GM19099 (cell line): ENCODE measurements around the gene AP3B1.

Experiments used
- POLR2A ChIP-seq: IDR thresholded peaks from 3 replicates; pipeline ENCODE4 v1.6.1; 2011; ENCODE audit warnings: low read depth; ENCODE audit not compliant: insufficient read length; ENCODE audit errors: extremely low read depth

The AP3B1 gene

GRCh38 chr5:78274540-78275197, 19.8 kb downstream of the AP3B1 start:
- no peak for TF ChIP-seq POLR2A

- TF ChIP-seq POLR2A = no peak
Observed at GRCh38 chr5:78273436-78273835, 21.1 kb downstream of the AP3B1 start.

- TF ChIP-seq POLR2A = no peak
Observed at GRCh38 chr5:78271766-78272165, 22.7 kb downstream of the AP3B1 start.

- TF ChIP-seq POLR2A = no peak
Observed at GRCh38 chr5:78269088-78269703, 25.3 kb downstream of the AP3B1 start.

- no peak for TF ChIP-seq POLR2A
Observed at GRCh38 chr5:78268356-78268755, 26.1 kb downstream of the AP3B1 start.

- no peak for TF ChIP-seq POLR2A
Observed at GRCh38 chr5:78265163-78265562, 29.3 kb downstream of the AP3B1 start.

- TF ChIP-seq POLR2A = no peak
Observed at GRCh38 chr5:78264600-78264999, 29.9 kb downstream of the AP3B1 start.

GRCh38 chr5:78260771-78261170, 33.7 kb downstream of the AP3B1 start:
- no peak for TF ChIP-seq POLR2A

GRCh38 chr5:78253201-78253600, 41.3 kb downstream of the AP3B1 start:
- no peak for TF ChIP-seq POLR2A

GRCh38 chr5:78252715-78253114, 41.8 kb downstream of the AP3B1 start:
- no peak for TF ChIP-seq POLR2A

GRCh38 chr5:78251663-78252284, 42.7 kb downstream of the AP3B1 start:
- TF ChIP-seq POLR2A = no peak

- TF ChIP-seq POLR2A = no peak
Observed at GRCh38 chr5:78245136-78245535, 49.4 kb downstream of the AP3B1 start.

GRCh38 chr5:78243639-78244038, 50.9 kb downstream of the AP3B1 start:
- no peak for TF ChIP-seq POLR2A

- TF ChIP-seq POLR2A = no peak
Observed at GRCh38 chr5:78243091-78243490, 51.4 kb downstream of the AP3B1 start.

GRCh38 chr5:78242001-78242400, 52.5 kb downstream of the AP3B1 start:
- TF ChIP-seq POLR2A = no peak

- TF ChIP-seq POLR2A = no peak
Observed at GRCh38 chr5:78237911-78238310, 56.6 kb downstream of the AP3B1 start.
